HG03103 (cell line): ENCODE data around the gene NEMP1.
A peak's percentile ranks its signal among the peaks of the same experiment; 100 is the strongest.
"Not testable (repeated sequence)": the region's sequence is repeated elsewhere in the genome, so short reads cannot be mapped to it uniquely, and the experiment has no call there.

Experiments used
- ATAC-seq: cut with Tn5 transposase; IDR thresholded peaks from one replicate; pipeline ENCODE4 v1.9.1; 2021; ENCODE audit warnings: low read depth; ENCODE audit not compliant: unreplicated experiment

NEMP1 gene

GRCh38 chr12:57078519-57079404 is at the start of gene NEMP1:
TSS of gene NEMP1 (minus strand) at chr12:57078791. CDS start at chr12:57078745, 46 bp downstream.
- ATAC-seq: peak; percentile 93

DNA sequence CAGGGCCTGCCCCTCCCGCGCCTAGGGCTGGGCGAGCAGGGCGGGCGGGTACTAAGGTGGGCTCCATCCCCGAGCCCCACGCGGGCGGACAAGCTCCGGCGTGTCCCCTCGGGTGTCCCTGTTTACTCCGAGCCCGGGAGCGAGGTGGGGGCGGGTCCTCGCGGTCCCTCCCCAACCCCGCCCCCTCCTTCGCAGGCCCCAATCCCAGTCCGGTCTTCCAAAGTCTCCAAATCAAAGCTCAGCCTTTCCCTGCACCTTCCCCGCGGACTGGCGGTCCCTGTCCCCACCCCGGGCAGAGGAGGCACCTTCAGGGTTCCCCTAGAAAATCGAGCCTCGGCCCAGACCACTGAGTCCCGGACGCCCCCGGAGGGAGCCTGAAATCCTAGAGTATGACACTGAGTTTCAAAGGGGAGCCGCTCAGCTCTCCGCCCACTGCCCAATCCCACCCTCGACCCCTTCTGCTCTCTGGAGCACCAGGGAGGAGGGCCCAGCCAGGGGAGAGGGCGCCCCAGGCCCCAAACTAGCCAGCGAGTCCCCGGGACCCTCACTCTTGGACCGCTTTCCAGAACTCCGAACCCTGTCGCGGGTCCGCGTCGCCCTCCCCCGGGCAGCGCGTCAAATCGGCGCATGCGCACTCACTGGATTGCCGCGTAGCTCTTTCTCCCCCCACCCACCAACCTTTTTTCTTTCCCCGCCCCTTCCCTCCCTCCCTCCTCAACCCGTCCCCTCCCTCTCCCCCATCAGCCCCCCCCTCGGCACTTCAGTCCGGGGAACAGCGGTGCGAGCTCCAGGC is 49.3 kb upstream of the NEMP1 start, which contains the start of gene LRP1:
Gene LRP1 (plus strand): TSS at position 758 of the 793 bp plus-strand sequence. CDS start 482 bp downstream, outside the sequence.
- ATAC-seq: no peak

GRCh38 chr12:57127101-57127725 is 48.6 kb upstream of the NEMP1 start:
- no peak for ATAC-seq

DNA sequence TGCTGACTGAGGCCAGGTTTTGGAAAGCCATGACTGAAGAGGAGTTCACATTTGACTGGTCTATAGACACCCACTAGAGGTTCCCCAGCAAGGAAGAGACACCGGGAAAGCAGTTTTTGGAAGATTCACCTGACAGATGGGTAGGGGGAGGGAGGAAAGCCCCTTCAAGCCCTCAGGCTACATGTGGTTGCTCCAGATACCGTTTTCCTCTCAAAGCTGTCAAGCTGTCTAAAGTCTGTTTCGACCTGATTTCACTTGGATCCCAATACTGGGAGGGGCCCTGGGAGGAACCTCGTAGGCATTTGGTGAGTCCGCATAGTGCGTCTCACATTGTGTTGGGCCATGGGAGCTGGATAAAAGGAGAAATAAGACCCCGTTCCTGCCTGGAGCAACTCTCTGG is 48.0 kb upstream of the NEMP1 start:
- ATAC-seq: no peak

GRCh38 chr12:57126061-57126460 is 47.5 kb upstream of the NEMP1 start:
- ATAC-seq: no peak

- ATAC-seq: no peak
These were observed 45.8 kb upstream of the NEMP1 start for GRCh38 chr12:57124261-57124877.

DNA sequence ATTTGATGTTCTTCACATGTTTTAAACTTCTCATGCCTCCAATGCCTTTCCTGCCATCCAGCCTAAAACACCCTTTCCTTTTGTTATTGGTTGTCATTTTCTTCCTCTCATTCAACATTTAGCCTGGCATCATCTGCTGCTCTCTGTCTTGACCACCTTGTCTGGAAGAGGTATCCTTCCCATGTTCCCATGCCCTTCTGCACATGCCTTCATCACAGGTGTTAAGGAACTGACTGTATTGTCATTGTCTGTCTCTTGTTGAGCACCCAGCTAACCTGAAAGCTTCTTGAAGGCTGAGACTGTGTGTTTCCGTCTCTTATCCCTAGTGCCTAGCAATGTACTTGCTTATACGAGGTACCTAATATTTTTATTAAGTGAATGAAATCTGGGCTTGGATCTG is 45.2 kb upstream of the NEMP1 start:
- no peak for ATAC-seq

DNA sequence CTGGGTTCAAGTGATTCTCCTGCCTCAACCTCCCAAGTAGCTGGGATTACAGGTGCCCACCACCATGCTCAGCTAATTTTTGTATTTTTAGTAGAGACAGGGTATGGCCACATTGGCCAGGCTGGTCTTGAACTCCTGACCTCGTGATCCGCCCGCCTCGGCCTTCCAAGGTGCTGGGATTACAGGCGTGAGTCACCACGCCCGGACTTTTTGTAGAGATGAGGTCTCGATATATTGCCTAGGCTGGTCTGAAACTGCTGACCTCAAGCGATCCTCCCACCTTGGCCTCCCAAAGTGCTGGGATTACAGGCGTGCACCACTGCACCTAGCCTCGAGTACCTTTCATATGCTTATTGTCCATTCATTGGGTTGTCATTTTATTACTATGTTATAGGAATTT is 42.1 kb upstream of the NEMP1 start:
- ATAC-seq: not testable (repeated sequence)

DNA sequence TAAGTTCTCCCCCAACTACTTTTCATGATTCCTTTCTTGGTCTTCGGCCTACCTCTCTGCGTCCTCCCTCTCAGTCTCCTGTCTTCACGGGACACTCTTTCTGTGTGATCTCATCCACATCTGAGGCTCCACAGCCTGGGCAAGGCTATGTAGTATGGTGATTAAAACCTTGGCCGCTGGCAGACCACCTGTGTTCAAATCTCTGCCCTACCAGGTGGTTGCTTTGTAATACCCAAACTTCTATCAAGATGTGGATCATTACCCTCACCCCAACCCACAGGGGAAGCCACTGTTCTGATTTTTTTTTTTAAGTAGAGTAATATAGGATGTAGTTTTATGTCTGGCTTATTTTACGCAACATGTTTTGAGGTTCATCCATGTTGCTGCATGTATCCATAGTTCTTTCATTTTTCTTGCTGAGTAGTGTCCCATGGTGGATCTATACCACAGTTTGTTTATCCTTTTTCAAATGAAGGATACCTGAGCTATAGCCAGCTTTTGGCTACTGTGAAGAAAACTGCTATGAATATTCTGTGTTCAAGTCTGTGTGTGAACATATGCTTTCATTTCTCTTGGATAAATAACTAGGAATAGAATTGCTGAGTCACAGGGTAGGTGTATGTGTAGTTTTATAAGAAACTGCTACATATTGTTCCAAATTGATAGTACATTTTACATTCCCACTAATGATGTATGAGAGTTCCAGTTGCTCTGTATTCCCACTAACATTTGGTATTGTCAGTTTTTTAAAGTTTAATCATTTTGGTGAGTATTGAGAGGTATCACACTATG is 40.9 kb upstream of the NEMP1 start:
- ATAC-seq: no peak

DNA sequence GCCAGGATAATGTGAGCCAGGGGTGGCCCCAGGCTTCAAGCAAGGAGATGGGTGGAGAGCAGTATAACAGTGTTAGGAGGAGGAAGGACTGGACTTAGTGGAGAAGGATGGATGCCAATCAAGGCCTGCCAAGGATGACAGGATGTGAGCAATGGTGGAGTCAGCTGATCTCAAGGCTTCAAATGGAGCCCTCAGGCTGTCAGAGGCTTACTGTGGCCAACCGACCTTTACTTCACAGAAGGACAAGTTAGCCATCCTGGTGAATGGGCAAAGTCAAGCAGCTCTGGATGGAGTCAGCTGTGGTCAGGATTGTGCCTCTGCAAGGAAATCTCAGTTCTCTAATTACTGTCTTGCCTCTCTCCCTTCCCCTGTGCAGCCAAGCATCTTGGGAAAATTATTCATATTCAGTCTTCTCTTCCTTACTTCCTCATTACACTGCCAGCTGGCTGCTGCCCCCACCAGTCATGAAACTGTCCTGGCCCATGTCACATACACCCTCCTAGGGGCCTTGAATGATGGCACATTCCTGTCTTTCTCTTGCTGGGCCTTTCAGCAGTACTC is 40.2 kb upstream of the NEMP1 start:
- ATAC-seq: no peak

DNA sequence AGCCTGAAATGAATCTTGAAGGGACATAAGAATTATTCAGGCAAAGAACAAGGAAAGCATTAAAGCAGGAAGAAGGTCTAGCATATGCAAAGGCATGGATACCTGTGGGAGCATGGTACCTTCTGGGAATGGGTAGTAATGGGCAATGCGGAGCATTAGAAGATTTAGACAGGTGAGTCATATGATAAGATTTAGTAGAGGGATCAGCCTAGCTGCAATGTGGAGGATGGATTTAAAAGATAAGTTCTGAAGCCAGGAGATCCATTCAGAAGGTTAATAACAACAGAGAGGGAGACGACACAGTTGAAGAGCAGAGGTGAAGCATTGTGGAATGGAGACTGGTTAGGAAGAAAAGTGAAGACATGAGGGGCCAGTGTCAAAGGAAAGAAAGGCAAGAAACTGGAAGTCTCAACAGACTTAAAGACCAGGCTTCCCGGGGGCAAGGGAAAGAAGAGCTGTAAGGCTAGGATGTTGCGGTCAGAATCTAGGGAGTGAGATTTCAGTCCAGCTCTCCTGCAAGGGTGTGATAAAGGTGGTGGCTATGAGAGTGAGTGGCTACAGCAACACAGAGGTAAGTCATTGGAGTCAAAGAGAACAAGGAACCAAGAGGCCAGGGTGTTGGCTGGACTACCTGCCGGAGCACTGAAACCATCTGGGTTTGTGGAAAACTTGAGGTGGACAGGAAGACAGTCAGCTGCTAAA is 38.1 kb upstream of the NEMP1 start:
- no peak for ATAC-seq

- peak; percentile 51 for ATAC-seq
These were observed 34.1 kb upstream of the NEMP1 start for GRCh38 chr12:57112492-57113294.

DNA sequence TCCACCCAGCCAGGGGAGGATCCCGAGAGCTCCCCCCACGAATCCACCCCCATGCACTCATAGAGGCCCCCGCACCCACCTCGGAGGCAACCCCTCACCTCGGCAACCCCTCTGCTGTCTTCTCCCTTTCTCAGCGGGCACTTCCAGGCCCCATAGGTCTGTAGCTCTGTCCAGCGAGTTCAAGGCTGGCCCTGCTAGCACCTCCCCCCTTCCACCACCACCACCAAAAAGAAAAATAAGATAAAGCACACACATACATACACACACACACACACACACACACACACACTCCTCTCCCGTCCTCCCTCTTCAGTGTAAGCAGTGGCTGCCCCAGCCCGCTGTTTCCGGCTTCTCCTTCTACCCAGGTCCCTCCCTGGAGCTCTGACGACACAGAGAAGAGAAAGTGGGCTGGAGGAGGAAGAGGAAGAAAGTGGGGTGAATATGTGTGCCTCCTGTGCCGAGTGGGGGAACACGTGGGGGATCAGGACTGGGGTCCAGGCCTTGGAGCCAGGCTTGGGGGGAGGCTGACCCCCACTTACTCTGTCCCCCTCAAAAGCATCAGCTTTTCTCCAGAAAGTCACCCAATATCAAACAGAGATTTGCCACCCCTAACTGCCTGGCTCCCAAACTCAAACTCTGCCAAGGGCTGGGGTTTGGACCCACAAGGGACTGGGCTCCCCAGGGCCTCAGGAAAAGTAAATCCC is 32.6 kb upstream of the NEMP1 start, which contains the start of gene STAT6:
Gene STAT6 (minus strand): TSS at position 332 of the 704 bp plus-strand sequence. CDS start 3,084 bp downstream, outside the sequence.
- peak; percentile 43 for ATAC-seq

DNA sequence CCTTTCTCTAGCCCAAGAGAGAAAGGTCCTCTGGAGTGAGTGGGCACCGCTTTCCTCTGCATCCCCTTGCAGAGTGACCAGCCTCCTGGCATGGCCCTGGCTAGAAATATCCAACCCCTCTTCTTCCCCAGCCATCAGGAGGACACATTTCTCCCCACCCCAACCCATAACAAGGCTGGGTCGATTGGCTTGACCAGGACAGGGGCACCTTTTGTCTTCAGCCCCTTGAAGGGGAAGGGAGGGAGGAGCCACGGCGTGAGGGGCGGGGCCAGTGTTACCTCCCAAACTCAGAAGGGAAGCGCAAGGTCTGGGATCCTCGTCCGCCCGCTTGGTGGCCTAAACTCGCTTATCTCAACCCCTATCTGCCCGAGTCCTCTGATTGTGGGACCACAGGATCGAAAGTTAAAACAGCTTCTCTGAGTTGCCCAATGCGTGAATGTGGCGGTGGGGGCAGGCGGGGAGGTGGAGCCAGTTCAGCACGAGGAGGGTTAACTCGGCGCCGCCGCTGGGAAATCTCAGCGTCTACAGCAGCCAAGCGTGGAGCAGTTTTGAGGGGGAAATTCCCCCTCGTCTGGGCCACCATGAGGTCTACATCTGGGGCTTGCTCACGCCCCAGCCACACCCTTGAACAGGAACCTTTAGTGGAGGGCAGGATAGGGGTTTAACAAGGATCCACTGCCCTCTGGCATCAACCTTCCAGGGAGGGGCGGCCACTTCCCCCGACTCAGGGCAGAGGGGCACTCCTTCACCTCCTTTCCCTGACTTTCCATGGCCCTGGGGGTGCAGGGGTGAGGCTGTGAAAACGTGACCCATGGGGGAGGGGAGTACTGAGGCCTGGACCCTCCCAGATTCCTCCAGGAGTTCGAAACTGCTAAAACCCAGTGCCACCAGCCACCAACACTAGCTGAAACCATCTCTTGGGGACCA is 31.8 kb upstream of the NEMP1 start:
- ATAC-seq: no peak

- no peak for ATAC-seq
These were observed 30.9 kb upstream of the NEMP1 start for GRCh38 chr12:57109207-57110103.
